Upper lobe of right lung (tissue), 1 donor: ENCODE results near the gene RASGRF2. TPM values are rescaled to one million over a fixed set of nuclear protein-coding genes. Genes with fewer than 3 reads are reported as not detected.
A peak's percentile ranks its signal among the peaks of the same experiment; 100 is the strongest.
"Not testable (repeated sequence)": the region's sequence is repeated elsewhere in the genome, so short reads cannot be mapped to it uniquely, and the experiment has no call there.

Source experiments
- ATAC-seq: fragments of 200-7000 bp; cut with Tn5 transposase; one replicate; pipeline ENCODE4 v1.9.1; 2020; ENCODE audit warnings: mild to moderate bottlenecking, moderate library complexity
- DNase-seq: peaks from one replicate; pipeline ENCODE4 v3.0.0-alpha.2; 2020
- H3K27ac ChIP-seq: fragments of 200-600 bp; one replicate; pipeline ENCODE4 v1.8.0; 2022
- H3K27me3 ChIP-seq: fragments of 200-600 bp; one replicate; pipeline ENCODE4 v1.8.0; 2022; ENCODE audit warnings: mild to moderate bottlenecking
- H3K36me3 ChIP-seq: fragments of 200-600 bp; one replicate; pipeline ENCODE4 v1.8.0; 2022
- H3K4me1 ChIP-seq: fragments of 200-600 bp; one replicate; pipeline ENCODE4 v1.8.0; 2022
- H3K4me3 ChIP-seq: fragments of 200-600 bp; one replicate; pipeline ENCODE4 v1.8.0; 2022; ENCODE audit warnings: mild to moderate bottlenecking
- H3K9me3 ChIP-seq: fragments of 200-600 bp; one replicate; pipeline ENCODE4 v1.8.0; 2022
- CTCF ChIP-seq: fragments of 200-600 bp; IDR thresholded peaks from one replicate; pipeline ENCODE4 v1.8.0; 2022; ENCODE audit warnings: antibody characterized with exemption
- intact Hi-C: fragments of 100-400 bp; cut with DNase I; formaldehyde crosslinking; loops from one replicate; pipeline ENCODE4 v1.11.0; 2022
- total RNA-seq: library from RNA; stranded (reverse); fragmentation: NEBNext Ultra II Directional; extraction: Animal tissue kit (Norgen Biotek cat#: 25700); gene quantifications from one replicate; pipeline ENCODE4 v1.2.1, GENCODE V29; 2021
- donor health status: DM: no; HTN: yes; CAD: no; lungs with severe emphysema.

Gene RASGRF2
- total RNA-seq, 1 donor from 2014 or later: 5.4 TPM

GRCh38 chr5:81121836-81122630 lies 161.9 kb downstream of the RASGRF2 start:
- intact Hi-C loops: no loop called here
- Histone ChIP-seq H3K9me3 (no peaks in the 10 kb centered on the region), H3K27me3 (no peaks in the 10 kb centered on the region), H3K27ac (no peak overlapping the region), H3K36me3 (no peaks in the 10 kb centered on the region), H3K4me3 (no peak overlapping the region), H3K4me1 (no peaks in the 10 kb centered on the region)
- TF ChIP-seq CTCF: no peak
- ATAC-seq: no peak
- no peak for DNase-seq

- H3K4me3 ChIP-seq, H3K27ac ChIP-seq, H3K36me3 ChIP-seq, H3K27me3 ChIP-seq, DNase-seq, intact Hi-C loops, ATAC-seq, H3K4me1 ChIP-seq, H3K9me3 ChIP-seq: not testable (repeated sequence)
Observed at GRCh38 chr5:81124689-81125088, 164.5 kb downstream of the RASGRF2 start.

GRCh38 chr5:81125959-81126358 lies 165.8 kb downstream of the RASGRF2 start:
- H3K9me3 ChIP-seq: no peaks in the 10 kb centered on the region
- H3K27ac ChIP-seq: no peak overlapping the region
- intact Hi-C loops: no loop called here
- no peak for TF ChIP-seq CTCF
- H3K4me1 ChIP-seq: no peaks in the 10 kb centered on the region
- no peaks in the 10 kb centered on the region for H3K36me3 ChIP-seq
- no peaks in the 10 kb centered on the region for H3K27me3 ChIP-seq
- ATAC-seq: peak; percentile 96
- no peak overlapping the region for H3K4me3 ChIP-seq
- peak; percentile 85 for DNase-seq

GRCh38 chr5:81128416-81128815 lies 168.3 kb downstream of the RASGRF2 start:
- Histone ChIP-seq H3K4me3 (no peak overlapping the region), H3K9me3 (no peaks in the 10 kb centered on the region), H3K27me3 (no peaks in the 10 kb centered on the region), H3K4me1 (no peaks in the 10 kb centered on the region), H3K36me3 (no peaks in the 10 kb centered on the region), H3K27ac (no peak overlapping the region)
- no peak for ATAC-seq
- TF ChIP-seq CTCF: no peak
- intact Hi-C loops: no loop called here
- no peak for DNase-seq

GRCh38 chr5:81132381-81132780 lies 172.2 kb downstream of the RASGRF2 start:
- TF ChIP-seq CTCF: no peak
- Histone ChIP-seq H3K27ac (no peak overlapping the region), H3K27me3 (no peaks in the 10 kb centered on the region), H3K4me3 (no peak overlapping the region), H3K9me3 (no peaks in the 10 kb centered on the region), H3K4me1 (no peaks in the 10 kb centered on the region), H3K36me3 (no peaks in the 10 kb centered on the region)
- DNase-seq (no peak), ATAC-seq (no peak)
- intact Hi-C loops: no loop called here

- Histone ChIP-seq H3K27me3 (no peaks in the 10 kb centered on the region), H3K36me3 (no peaks in the 10 kb centered on the region), H3K9me3 (no peaks in the 10 kb centered on the region), H3K4me1 (no peaks in the 10 kb centered on the region), H3K4me3 (no peak overlapping the region), H3K27ac (no peak overlapping the region)
- no peak for TF ChIP-seq CTCF
- DNase-seq: no peak
- intact Hi-C loops: no loop called here
- ATAC-seq: no peak
Observed at GRCh38 chr5:81134066-81134465, 173.9 kb downstream of the RASGRF2 start.
